Amygdala (tissue), 56 donors: ENCODE measurements around the gene MMD2.
"Not testable (repeated sequence)": the region's sequence is repeated elsewhere in the genome, so short reads cannot be mapped to it uniquely, and the experiment has no call there.

Source experiments
- DNase-seq, 56 donors: peaks; one replicate each; lab custom pipeline; 2025; lab: John Stamatoyannopoulos, UW

MMD2 gene

DNA sequence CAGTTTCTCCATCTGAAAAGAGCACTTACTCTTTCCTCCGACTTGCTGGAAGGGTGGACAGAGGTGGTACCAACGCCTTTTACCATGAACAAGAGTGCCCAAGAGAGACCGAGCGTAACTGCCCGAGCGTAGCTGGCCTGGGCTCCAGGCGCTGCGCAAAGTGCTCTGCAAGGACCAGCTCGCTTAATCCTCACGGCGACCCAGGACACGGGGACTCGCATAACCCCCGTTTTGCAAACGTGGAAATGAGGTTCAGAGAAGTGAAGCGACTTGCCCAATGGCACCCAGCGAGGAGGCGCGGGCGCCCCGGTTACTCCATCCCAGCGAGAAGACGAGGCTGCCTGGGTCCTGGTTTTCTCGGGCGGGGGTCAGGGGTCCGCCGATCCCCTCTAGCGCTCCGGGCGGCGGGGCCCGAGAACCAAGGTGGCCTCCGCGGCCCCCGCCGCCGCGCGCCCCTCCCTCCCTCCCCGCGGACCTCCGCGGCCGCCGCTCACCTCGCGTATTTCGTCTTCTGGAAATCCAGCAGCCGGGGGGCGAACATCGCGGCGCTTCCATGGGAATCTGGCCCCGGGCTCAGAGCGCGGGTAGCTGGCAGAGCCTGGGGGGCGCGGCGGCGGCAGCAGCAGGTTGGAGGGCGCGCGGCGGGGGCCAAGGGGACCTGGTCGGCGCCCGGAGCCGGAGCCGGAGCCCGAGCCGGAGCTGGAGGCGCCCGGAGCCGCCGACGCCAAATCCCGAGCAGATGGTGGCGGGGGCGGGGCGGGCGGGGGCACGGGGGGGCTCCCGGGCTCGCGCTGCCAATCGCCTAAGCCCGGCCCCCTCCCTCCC is at the start of gene MMD2:
Gene MMD2, minus strand, starts transcription at position 711 of the 825 bp plus-strand sequence. Its CDS starts 170 bp downstream, at position 541.
- DNase-seq: peak in 9 of 56 donors; percentile 4 to 54 (median 28)

DNA sequence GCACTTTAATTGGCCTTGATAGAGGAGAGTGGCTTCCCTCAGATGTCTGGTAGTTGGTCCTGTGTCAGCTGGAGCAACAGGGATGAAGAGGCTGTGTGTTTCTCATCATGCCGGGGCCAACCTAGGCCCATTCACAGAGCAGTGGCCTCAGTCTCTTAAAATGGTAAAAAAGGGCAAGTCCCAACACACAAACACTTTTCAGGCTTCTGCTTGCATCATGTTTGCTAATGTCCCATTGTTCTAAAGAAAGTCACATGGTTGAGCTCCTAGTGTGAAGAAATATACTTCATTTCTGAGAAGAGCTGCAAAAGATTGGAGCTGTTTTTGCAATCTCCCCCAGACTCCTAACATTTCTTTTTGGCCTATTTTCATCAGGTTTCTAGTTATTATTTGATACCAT is 46.1 kb upstream of the MMD2 start:
- DNase-seq: no peak

GRCh38 chr7:5001911-5002310 is 42.9 kb upstream of the MMD2 start:
- no peak for DNase-seq

DNA sequence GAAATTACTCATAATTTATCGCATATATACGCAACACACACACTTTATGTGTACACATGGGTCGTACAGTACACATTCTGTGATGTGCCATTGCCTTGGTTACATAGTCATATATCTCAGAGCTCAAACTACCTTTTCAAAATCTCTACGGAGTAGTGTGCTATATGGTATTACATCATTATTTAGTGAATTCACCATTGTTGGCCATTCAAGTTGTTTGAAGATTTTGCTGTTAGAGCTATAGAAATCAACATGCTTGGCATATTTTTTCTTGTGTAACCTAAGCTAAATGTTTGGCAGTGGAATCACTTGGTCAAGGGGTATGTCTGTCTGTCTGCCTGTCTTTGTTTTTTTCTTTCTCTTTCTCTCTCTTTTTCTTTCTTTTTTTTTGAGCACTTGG is 42.0 kb upstream of the MMD2 start:
- DNase-seq: no peak

- no peak for DNase-seq
These were observed 40.5 kb upstream of the MMD2 start for GRCh38 chr7:4999369-4999950.

DNA sequence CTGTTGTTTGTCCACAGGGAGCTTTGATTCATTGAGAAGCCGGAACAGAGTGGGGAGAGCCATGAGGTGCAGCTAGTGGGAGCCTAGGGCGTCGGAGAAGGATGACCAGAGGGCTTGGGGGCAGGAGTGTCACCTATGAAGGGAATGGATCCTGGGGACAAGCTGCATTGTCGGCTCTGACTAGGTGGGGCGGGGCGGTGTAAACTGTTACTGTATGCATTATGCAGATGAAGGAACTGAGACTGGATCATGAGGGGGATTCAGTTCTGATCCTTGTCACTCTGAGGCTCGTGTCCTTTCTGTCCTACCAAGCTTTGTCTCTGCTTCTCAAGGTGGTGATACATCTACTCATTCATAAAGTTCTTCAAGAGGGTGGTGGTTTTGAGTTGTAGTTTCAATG is 39.9 kb upstream of the MMD2 start:
- no peak for DNase-seq

- no peak for DNase-seq
These were observed 39.3 kb upstream of the MMD2 start for GRCh38 chr7:4998244-4998643.

GRCh38 chr7:4996696-4997222 is 37.8 kb upstream of the MMD2 start:
- no peak for DNase-seq

GRCh38 chr7:4995429-4995969 is 36.5 kb upstream of the MMD2 start:
- no peak for DNase-seq

DNA sequence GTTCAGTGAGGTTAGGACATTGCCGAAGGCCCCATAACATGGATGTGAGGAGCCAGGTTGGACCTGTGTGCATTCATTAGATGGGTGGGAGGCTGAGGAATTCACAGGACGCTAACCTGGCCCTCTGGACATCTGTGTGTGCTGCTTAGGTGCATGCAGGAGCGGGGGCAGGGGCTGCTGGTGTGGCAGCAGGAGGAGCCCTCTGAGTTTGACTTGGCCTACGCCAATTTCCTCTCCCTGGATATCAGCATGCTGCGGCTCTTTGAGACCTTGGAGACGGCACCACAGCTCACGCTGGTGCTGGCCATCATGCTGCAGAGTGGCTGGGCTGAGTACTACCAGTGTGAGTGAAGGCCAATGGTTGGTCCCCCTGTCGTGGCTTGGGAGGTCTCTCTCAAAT is 34.5 kb upstream of the MMD2 start:
- no peak for DNase-seq

GRCh38 chr7:4982741-4983140 is 23.8 kb upstream of the MMD2 start:
- DNase-seq: not testable (repeated sequence)

DNA sequence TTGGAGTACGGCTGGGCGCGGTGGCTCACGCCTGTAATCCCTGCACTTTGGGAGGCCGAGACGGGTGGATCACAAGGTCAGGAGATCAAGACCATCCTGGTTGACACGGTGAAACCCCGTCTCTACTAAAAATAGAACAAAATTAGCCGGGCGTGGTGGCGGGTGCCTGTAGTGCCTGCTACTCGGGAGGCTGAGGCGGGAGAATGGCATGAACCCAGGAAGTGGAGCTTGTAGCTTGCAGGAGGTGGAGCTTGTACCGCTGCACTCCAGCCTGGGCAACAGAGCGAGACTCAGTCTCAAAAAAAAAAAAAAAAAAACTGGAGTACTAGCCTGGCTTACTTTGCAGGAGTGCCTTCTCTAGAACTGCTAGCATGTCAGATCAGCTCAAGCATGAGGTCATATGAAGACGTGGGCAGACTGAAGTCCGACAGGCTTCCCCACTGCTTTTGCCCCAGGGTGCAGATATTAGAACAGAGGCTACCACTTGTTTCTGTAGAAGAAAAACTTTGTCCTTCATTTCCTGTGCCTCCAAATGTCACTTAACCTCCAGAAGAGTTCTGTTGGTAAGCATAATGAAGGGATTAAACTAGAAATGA is 22.4 kb upstream of the MMD2 start:
- not testable (repeated sequence) for DNase-seq

- not testable (repeated sequence) for DNase-seq
These were observed 16.6 kb upstream of the MMD2 start for GRCh38 chr7:4975626-4976025.

DNA sequence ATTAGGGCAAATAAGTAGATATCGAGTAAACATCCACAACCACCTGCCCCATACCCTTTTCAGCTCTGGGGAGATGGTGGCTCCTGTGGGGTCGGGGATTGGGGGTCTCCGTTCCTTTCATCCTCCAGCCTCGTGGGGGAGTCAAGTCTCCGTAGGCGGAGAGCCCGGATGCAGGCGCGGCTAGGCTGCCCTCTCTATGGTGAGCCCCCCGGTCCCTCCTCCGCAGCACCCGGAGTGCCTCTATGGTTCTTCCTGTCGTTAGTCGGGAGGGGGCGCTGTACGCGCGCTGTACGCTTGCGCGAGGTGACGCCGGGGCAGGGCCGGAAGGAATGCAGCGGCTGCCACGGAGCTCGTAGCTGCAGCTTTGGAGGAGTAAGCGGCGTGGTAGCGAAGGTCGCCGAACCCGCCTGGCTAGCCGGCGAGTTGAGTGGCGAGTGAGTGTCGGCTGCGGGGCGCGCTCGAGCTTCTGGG is 14.8 kb upstream of the MMD2 start:
- DNase-seq: peak in 55 of 56 donors; percentile 29 to 93 (median 82)

- not testable (repeated sequence) for DNase-seq
These were observed 13.5 kb upstream of the MMD2 start for GRCh38 chr7:4972446-4972845.

DNA sequence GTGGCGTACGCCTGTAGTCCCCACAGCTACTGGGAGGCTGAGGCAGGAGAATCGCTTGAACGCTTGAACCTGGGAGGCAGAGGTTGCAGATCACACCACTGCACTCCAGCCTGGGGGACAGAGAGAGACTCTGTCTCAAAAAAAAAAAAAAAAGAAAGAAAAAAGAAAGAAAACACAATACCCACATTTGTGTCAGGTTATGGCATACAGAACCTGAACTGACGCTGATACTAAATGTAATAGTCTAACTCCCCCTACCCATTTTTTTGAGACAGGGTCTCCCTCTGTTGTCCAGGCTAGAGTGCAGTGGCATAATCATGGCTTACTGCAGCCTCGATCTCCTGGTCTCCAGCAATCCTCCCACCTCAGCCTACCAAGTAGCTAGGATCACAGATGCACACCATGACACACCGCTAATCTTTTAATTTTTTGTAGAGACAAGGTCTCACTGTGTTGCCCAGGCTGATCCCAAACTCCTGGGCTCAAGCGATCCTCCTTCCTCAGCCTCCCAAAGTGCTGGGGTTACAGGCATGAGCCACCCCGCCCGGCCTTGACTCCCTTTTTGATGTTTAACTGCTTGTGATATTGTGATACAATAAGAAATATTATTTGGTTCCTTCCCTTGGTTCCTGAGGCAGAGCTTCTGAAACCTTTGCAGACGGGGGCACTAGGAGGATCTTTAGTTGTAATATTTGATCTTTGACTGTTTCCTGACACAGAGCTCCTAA is 6.5 kb upstream of the MMD2 start:
- DNase-seq: no peak

DNA sequence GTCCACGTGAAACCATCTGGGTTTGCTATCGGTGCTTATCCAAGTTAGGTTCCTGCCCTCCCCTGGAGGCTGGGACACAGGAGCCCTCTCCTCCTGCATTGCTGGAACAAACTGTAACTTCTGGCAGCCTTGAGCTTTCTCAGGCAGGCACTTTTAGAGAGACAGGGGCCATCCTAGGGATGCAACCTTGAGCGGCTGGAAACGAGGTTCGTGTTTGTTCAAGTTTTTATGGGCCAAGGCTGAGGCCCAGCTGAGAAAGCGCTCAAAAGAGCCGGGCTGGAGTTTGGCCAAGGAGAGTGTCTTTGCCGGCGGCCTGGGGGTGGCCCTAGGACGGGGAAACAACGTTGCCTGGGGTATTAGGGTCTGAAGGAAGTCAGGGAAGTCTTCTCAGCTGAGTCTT is 5.5 kb upstream of the MMD2 start:
- DNase-seq: no peak

GRCh38 chr7:4962872-4963775 is 4.1 kb upstream of the MMD2 start:
- DNase-seq: peak in 2 of 56 donors; percentile 15 to 19

DNA sequence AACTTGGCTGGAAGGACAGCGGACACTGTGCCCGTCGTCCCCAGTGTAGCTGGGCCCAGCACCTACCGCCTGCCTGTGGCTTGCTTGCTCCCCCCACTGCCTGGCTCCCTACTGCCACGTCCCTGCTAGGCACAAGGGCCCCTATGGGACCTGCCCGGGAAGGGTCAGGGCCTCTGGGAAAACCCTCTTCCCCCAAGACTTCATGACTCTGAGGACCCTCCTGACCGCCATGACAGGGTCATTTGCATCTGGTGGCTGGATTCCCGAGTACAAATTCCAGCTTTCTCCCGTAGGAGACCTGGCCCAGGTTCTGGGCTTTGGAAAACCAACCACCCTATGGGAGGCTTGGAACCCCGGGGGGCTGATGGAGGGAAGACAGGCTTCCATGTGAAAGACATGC is 1.4 kb upstream of the MMD2 start:
- DNase-seq: peak in 10 of 56 donors; percentile 2 to 41 (median 26)
